Measurements from ENCODE around the gene THBD. TPM values are rescaled to one million over a fixed set of nuclear protein-coding genes. Genes with fewer than 3 reads are reported as not detected.

The THBD gene, protein sequence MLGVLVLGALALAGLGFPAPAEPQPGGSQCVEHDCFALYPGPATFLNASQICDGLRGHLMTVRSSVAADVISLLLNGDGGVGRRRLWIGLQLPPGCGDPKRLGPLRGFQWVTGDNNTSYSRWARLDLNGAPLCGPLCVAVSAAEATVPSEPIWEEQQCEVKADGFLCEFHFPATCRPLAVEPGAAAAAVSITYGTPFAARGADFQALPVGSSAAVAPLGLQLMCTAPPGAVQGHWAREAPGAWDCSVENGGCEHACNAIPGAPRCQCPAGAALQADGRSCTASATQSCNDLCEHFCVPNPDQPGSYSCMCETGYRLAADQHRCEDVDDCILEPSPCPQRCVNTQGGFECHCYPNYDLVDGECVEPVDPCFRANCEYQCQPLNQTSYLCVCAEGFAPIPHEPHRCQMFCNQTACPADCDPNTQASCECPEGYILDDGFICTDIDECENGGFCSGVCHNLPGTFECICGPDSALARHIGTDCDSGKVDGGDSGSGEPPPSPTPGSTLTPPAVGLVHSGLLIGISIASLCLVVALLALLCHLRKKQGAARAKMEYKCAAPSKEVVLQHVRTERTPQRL
- not detected for total RNA-seq

DNA sequence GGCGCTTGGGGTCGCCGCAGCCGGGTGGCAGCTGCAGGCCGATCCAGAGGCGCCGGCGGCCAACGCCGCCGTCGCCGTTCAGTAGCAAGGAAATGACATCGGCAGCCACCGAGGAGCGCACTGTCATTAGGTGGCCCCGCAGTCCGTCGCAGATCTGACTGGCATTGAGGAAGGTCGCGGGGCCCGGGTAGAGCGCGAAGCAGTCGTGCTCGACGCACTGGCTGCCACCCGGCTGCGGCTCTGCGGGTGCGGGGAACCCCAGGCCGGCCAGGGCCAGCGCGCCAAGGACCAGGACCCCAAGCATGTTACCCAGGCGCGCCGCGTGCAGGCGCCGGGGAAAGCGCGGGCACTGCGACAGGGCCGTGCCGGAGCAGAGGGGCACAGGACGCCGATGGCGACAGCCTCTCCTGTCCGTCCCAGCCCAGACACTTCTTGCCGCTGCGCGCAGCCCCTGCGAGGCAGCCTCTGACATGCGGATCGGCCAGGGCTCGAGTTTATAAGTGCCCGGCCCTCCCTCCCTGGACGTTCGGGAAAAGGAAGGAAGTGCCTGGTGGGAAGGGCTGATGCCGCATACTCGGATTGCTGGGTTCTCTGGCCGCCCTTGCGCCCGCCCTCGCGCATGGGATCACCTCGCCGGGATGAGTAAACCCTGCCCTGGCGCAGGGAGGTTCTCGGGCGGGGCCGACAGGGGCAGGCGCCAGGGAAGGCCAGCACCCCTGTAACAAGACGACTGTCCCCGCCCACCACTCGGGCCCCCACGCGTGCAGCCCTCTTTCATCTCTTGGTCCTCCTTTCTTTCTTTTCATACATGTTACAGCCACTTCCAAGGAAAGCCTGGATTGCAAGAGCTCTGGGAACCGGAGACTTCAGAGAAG is at the start of gene THBD:
THBD (minus strand) TSS at position 472 of the 875 bp plus-strand sequence; CDS start at position 304, 168 bp downstream.
- POLR2A ChIA-PET: no interaction called here

DNA sequence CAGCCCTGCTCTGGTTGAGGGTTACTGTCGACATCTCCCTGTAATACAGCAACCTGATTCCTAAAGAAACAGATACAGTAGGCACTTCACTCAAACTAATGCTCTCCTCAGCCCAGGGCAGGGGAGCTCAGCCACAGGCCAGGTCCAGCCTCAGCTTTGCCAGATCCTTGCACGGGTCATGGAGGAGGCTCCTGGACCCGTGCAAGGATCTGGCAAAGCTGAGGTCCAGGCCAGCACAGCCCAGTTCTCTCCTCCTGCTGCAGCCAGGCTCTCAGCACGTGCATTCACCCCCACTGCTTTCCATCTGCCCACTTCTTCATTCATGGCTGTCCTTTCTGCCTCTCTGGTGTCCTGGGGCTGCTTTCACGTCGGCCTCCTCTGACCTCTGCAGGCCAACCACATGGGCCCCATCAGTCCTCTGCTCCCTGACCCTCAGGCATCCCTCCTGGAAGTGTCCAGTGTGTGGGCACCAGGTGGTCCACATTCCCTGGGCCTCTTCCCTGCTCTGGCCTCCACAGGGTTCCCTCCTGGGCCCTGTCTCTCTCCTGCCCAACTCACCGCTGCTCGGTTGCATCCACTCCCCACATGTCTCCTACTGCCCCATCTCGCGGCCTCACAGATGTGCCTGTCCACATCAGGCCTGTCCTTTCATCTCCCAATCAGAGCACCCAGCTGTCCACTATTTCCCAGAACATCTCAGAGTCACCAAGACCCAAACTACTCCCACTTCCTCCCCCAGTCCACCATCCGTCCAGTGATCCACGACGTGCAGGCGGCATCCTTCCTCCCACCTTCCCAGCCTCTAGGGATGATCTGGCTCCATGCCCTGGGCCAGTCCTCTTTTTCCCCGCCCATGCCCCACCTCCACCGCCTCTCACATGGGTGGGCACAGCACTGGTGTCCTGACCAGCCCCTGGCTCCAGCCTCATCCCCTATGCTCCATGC is 48.4 kb upstream of the THBD start:
- CTCF ChIA-PET: no interaction called here
- POLR2A ChIA-PET: no interaction called here

More for the DNA sequence above, at the start of gene THBD:
- CTCF ChIA-PET: no interaction called here

DNA sequence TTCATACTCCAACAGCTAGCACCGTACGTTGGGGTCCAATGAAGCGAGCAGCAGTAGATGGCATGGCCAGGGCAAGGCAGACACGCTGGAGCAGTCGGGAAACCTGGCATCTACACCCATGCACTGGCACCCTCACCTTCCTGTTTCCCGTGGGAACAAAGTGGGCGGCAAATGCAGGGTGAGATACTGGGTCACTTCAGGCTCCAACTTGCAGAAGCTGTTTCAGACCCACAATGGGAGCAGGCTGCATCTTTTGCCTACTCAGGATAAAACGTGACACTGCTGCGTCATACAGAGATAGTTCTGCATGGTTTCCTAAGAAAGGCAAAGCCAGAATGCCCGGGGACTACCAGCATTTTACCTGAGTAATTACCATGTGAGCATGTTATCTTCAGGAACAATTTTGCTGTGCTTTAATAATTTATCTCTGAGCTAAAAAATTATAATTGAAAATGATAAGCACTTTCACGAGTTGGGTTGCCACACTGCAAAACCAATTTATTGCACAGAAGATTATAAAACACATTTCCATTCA is 47.6 kb upstream of the THBD start:
- CTCF ChIA-PET: no interaction called here
- POLR2A ChIA-PET: no interaction called here

DNA sequence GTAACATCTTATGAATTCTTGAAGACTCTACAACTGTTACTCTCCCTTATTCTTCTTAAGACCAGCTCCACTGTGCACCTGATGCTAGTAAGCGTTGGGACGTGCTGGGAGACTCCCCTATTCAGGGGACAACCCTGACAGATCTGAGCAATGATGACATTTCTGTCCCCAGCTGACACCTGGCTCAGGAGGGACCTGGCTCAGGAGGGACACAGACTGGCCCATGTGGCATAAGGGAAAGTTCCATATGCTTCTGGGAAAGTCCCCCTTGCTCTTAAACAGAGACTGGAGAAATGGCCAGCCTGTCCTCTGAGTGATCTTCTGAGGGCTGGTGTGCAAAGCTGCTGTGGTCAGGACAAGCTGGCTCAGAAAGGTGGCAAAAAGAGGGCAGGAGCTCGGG is 46.6 kb upstream of the THBD start:
- ChIA-PET CTCF (interaction anchor here (0.5 kb wide), 1 partner anchor 90 kb away, joined by 3 read pairs; no protein-coding TSS in a partner anchor), POLR2A (interaction anchor here (0.6 kb wide), 1 partner anchor 10 kb away, joined by 3 read pairs; the partner anchor contains the start of gene CD93)

DNA sequence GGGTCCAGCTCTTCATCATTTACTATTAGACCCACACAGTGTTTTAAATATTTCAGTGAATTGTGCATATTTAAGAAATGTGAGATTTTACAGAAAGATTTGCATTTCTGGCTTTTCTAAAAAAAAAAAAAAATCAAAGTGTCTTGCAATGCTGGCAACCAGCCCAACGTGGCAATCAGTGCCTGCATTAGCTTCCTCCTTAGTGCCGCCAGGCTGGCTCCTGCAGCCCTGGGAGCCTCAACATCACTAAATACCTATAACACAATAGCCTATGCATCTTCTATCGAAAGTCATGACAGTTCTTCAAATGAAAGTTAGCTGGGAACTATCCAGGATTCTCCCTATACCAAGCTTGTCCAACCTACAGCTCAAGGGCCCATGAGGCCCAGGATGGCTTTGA is 46.0 kb upstream of the THBD start:
- ChIA-PET POLR2A (interaction anchor here (0.6 kb wide), 1 partner anchor 10 kb away, joined by 3 read pairs; the partner anchor contains the start of gene CD93), CTCF (interaction anchor here (0.5 kb wide), 1 partner anchor 89 kb away, joined by 3 read pairs; no protein-coding TSS in a partner anchor)

DNA sequence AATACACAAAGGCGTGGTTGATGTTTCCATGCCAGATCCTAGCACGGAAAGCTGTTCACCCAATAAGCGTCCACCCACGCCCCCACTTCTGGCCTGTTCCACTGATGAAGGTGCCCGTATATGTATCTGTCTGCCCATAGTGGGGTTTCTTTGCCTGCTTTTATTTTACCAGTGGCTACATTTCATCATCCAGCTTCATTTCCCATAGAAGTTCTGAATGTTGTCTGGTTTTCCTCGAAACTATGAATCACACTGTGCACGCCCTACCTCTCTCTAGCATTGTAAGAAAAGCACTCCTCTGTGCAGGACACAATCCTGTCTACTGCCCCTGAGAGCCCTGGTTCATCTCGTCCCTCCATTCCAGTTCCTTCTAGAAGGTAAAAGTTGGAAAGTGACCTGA is 45.5 kb upstream of the THBD start:
- ChIA-PET CTCF (no interaction called here), POLR2A (no interaction called here)

DNA sequence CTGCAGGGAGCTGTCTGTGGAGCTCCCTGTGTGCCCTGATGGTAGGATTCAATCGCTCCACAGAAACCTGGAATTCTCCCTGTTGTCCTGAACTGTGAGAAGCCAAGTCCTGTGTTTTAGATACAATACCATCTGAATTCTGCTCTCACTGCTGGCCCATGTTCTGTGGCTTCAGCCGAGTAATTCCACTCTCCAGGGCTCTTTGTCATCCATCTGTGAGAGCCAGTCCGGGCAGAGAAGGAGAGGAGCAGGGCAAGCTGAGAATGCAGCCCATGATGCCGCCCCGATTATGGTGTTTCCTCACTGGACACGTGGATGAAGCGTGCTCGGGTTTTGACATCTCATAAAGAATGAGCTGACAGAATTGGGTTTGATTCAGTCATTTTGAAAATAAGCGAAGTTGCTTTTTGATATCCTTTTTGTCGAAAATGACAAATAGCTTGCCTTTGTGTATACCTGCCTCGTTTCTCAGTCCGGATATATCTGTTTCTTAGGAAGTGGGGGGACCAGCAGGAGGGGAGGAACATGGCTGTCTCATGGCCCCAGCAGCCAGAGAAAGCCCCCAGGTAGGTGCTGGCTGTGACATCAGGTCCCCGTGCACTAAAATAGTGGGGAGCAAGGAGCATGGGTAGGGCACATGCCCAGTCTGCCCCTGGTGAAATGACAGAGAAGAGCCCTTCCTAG is 44.9 kb upstream of the THBD start:
- ChIA-PET CTCF (no interaction called here), POLR2A (no interaction called here)

DNA sequence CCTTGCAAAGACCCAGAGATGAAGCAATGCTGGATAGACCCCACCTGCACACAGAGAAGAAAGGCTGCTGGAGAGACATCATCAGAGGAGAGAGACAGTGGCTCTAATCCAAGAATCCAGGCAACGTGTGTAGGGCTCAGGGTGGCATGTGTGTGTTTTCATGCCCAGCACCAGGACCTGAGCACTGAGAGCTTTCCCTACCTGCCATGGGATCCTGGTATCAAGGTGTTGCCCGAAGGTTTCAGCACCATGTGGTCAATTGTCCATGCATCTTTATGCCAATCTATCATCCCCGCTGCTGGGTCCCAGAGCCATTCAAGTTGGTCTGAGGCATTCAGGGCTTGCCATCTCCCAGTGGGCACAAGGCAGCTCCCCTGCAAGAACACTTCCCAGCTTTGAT is 44.1 kb upstream of the THBD start:
- ChIA-PET CTCF (no interaction called here), POLR2A (no interaction called here)

DNA sequence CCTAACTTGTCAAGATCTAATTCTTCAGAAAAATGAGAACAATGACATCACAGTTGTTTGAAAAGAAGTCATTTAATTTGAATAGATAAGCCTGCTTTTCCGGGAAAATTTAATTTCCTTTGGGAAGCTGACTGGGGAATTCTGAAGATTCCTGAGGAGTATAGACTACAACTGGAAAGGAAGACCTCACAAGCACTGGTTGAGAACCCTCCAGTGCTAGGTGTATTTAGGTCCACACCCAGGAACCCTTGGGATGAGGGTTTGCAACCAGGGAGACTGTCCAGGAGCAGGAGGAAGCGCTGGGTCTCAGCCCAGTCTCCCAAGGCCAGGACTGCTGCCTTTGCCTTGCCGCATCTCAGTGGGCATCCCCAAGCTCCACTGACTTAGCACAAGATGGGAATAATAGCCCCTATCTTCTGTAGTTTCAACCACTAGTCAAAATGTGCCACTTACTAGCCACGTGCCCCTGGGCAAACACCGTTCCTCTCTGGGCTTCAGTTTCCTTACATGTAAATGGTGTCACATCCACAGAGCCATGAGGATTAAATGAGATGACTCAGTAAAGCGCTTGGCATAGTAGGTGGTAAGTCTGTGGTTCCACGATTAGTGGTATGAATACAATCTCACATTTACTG is 43.5 kb upstream of the THBD start:
- CTCF ChIA-PET: no interaction called here
- POLR2A ChIA-PET: no interaction called here

DNA sequence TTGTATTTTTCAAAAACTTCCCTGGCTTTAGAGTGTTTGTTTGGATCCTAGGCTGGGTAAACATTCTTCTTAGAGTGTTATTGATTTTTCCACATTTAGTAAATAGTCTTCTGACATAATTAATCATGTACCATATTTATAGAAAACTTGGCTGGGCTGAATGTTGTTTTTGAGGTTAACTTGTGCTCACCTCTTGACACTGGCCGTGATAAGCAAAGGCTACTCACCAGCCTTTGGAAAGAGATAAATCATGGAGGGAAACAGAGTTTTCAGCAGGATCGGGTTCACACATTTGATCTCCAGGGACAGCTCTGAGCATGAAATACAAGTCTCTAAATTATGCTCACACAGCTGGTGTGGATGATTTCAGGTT is 42.9 kb upstream of the THBD start:
- POLR2A ChIA-PET: no interaction called here
- CTCF ChIA-PET: no interaction called here

DNA sequence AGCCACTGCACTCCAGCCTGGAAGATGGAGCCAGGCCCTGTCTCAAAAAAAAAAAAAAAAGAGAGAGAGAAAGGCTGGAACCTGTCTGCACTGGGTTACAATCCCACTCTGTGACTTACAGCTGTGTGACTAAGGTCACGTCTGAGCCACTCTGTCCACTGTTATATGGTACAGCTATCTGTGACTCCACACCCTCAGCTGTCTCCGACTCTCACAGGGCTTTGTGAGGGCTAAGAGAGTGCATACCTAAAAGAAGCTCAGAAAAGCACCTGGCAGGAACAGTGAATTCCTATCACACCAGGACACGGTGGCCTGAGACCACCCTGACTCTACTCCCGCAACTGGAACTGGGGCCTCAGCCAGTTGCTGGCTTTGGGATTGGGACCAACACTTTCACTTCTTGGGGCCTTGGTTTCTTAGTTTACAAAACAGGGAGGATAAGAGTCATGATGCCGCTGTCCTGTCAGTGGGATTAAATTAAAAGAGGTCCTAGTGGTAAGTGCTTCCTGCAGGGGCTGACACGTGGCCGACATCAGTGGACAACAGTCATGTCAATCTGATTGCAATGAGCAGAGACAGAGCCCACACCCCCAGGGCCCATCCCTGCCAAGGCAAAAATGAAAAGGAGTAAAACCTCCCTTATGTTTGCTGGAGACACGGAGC is 42.4 kb upstream of the THBD start:
- ChIA-PET CTCF (no interaction called here), POLR2A (no interaction called here)

DNA sequence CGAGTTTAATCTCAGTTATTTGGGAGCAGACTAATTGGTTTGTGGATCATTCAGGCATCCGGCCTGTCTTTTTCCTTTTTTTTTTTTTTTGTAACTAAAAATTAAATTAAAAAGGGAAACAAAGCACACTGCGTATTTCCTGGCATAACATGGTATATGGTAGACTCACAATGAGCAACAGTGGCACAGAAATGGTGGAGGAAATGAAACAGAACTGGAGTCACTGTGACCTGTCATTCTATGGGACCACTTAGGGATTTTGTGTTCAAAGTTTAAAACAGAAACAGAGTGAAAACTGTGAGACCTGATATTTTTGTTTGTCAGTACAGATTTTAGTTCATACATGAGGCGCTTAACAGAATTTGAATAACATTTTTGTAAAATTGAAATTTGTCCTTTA is 41.4 kb upstream of the THBD start:
- POLR2A ChIA-PET: no interaction called here
- CTCF ChIA-PET: no interaction called here

DNA sequence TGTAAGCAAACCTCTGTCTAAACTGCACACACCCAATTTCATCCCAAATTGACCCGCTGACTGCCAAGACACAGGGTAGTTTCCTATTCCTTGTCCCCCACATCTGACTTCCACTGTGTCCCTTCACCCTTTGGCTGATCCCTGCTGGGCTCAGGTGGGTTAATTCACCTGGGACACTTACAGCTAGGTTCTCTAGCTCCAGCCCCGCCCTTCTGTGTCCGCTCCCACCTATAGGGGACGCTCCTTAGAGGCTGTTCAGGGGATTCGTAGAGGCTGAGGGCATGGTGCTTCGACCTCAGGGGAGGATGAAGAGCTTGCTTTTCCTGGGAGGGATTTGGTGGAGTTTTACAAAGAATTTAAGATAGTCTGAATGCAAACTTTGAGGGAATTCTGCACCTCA is 40.7 kb upstream of the THBD start:
- ChIA-PET CTCF (no interaction called here), POLR2A (no interaction called here)

DNA sequence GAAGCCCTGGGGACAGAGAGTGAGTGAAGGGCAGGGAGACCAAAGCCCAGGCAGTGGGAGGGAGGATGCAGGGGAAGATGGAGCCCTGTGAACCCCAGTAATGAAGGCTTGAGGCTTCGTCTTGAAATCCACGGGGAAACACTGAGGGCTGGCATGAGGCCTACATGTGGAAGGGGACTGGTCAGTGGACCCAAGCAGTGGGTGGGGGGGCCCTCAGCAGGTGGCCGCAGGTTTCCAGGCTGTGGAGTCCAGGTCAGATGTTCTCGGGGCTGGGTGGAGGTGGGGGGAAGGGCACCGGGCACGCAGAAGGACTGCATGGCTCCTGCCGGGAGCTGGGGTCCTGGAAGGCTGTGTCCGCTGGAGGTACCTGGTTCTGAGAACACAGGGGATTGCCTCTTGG is 39.4 kb upstream of the THBD start:
- CTCF ChIA-PET: no interaction called here
- POLR2A ChIA-PET: no interaction called here

DNA sequence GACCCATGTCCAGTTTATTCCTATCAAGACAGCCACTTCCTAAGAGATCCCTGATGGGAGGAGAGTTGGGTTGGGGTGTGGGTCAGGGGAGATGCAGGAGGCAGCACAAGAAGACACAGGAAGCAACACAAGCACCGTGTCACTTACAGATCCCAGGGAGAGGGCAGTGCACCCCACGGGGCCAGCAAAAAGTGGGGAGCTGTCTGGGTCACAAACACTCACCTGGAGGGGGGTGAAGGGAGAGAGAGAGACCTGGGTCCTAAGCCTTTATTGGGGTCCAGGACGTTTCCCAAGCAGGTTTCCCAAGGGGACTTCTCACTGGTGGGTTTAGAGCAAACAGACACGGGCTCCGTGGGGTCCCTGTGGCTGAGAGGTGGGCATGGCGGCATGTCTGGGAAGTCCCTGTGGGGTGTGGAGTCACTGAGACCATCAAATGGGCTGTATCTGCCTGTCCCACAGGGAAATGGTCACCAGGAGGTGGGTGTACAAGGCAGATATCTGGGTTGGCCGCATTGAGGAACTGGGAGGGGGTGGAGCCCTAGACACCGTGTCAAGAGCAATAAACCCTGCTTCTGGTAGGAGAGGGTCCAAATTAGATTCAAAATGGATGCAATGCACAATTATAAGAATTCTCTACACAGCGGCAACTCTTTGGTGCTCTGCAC is 38.2 kb upstream of the THBD start:
- POLR2A ChIA-PET: no interaction called here
- CTCF ChIA-PET: no interaction called here

DNA sequence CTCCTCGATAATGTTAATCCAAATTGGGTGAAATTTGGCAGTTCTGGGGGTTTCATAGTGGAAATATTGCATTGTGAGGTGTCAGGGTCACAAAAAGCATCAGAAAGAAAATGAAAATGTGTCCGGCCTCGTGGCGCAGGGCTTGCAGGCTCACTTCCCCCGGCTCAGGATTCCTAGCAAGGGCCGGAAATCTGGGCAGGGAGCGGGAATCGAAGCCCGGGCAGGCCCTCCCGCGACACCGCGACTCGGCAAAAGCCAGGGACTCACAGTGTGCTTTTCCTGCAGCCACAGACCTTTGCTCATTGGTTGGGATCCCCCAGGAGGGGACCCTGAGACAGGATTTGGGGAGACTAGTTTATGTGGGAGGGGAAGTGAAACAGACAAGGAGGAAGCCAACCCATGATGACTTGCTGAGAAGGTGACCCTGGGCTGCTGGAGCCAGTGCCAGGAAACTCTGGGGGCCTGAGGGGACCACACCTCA is 37.5 kb upstream of the THBD start:
- POLR2A ChIA-PET: no interaction called here
- CTCF ChIA-PET: no interaction called here

DNA sequence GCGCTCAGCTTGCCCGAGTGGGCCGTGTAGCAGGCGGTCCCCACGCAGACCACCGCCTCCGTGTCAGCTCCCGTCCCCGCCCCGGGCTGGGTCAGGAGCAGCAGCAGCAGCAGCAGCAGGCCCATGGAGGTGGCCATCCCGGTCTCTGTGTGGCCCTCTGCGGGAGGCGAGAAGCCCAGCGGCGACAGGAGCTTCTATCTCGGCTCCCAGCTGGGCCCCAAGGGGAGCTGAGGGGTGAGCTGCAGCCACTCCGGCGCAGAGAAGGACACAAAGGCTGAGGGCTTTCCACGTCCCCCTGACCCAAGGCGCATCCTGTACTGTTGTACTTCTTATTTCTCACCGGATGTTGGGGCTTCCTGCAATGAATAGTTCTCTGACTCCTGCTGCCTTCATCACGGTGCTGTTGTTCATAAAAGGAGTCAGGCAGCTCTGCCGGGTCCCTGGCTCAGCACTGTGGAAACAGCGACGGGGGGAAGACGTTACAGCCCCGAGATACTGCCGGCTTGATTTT is 36.6 kb upstream of the THBD start, which contains the start of gene CD93:
CD93 (minus strand) TSS at position 269 of the 511 bp plus-strand sequence; CDS start at position 137, 132 bp downstream.
- ChIA-PET POLR2A (interaction anchor here (0.6 to 1.1 kb wide), 2 partner anchors 10 to 265 kb away, joined by 3 read pairs; partner anchors contain the start of gene NXT1), CTCF (no interaction called here)
